ENCODE data around the gene SERPINH1.

SERPINH1 gene

GRCh38 chr11:75557666-75558494, 4.2 kb upstream of the SERPINH1 start:
- DNase-seq: no peak

- no peak for DNase-seq
Measured at GRCh38 chr11:75558939-75559843, 2.9 kb upstream of the SERPINH1 start.

- DNase-seq: no peak
Measured at GRCh38 chr11:75560644-75561043, 1.4 kb upstream of the SERPINH1 start.

- no peak for DNase-seq
Measured at GRCh38 chr11:75561426-75562047, 516 bp upstream of the SERPINH1 start.

GRCh38 chr11:75562836-75563484, 907 bp downstream of the SERPINH1 start:
- DNase-seq: no peak

GRCh38 chr11:75563501-75563977, 1.5 kb downstream of the SERPINH1 start:
- DNase-seq: no peak

- no peak for DNase-seq
Measured at GRCh38 chr11:75563978-75564552, 2.0 kb downstream of the SERPINH1 start.

GRCh38 chr11:75565221-75565814, 3.3 kb downstream of the SERPINH1 start:
- no peak for DNase-seq

- DNase-seq: no peak
Measured at GRCh38 chr11:75565916-75566762, 4.1 kb downstream of the SERPINH1 start.

GRCh38 chr11:75566763-75567279, 4.8 kb downstream of the SERPINH1 start:
- DNase-seq: no peak

GRCh38 chr11:75567971-75568370, 5.9 kb downstream of the SERPINH1 start:
- DNase-seq: no peak

- DNase-seq: no peak
Measured at GRCh38 chr11:75568616-75569219, 6.7 kb downstream of the SERPINH1 start.

GRCh38 chr11:75570559-75571139, 8.6 kb downstream of the SERPINH1 start:
- DNase-seq: no peak

- no peak for DNase-seq
Measured at GRCh38 chr11:75571625-75572024, 9.6 kb downstream of the SERPINH1 start.

GRCh38 chr11:75572744-75573143, 10.7 kb downstream of the SERPINH1 start:
- DNase-seq: no peak

GRCh38 chr11:75574698-75575602, 12.9 kb downstream of the SERPINH1 start:
- no peak for DNase-seq

GRCh38 chr11:75576017-75576416, 14.0 kb downstream of the SERPINH1 start:
- no peak for DNase-seq

- DNase-seq: no peak
Measured at GRCh38 chr11:75576499-75576918, 14.5 kb downstream of the SERPINH1 start.

- DNase-seq: peak; percentile 13 to 58 (median 39)
Measured at GRCh38 chr11:75577207-75577606, 15.2 kb downstream of the SERPINH1 start.

Data from activated naive CD4-positive, alpha-beta T cell (primary cell).